Gastrocnemius medialis (tissue), 4 donors: ENCODE data around the gene SLC6A17. TPM values are rescaled to one million over a fixed set of nuclear protein-coding genes. Genes with fewer than 3 reads are reported as not detected.

Experiments used
- ATAC-seq, 2 donors: fragments of 150-250 bp; one replicate each; pipeline ENCODE4 v1.9.1; 2016
- DNase-seq, 2 donors: peaks; one replicate each; pipeline ENCODE4 v3.0.0-alpha.2; 2019
- H3K27ac ChIP-seq, 4 donors: fragments of 200-600 bp; sonication (generic); 1 replicate in 1 of 4; 2 replicates in 3 of 4; pipeline ENCODE4 v1.5.1; 2016 to 2018; ENCODE audit warnings: mild to moderate bottlenecking in 2 of 4, moderate library complexity in 1 of 4
- H3K27me3 ChIP-seq, 3 donors: fragments of 200-600 bp; sonication (generic) in 2 of 3; 1 replicate in 1 of 3; 2 replicates in 2 of 3; pipeline versions ENCODE4 v1.5.1 to v1.6.0; 2016 to 2019; ENCODE audit warnings: mild to moderate bottlenecking in 1 of 3, moderate library complexity in 1 of 3
- H3K36me3 ChIP-seq, 2 donors: fragments of 200-600 bp; sonication (generic) in 1 of 2; one replicate each; pipeline ENCODE4 v1.5.1; 2017 to 2018
- H3K4me1 ChIP-seq, 2 donors: fragments of 200-600 bp; sonication (generic) in 1 of 2; one replicate each; pipeline ENCODE4 v1.5.1; 2016 to 2017; ENCODE audit warnings: mild to moderate bottlenecking in 2 of 2
- H3K4me3 ChIP-seq, 4 donors: fragments of 200-600 bp; sonication (generic) in 3 of 4; 1 replicate in 1 of 4; 2 replicates in 3 of 4; pipeline ENCODE4 v1.5.1; 2016 to 2019; ENCODE audit warnings: mild to moderate bottlenecking in 2 of 4
- H3K9me3 ChIP-seq, 3 donors: fragments of 200-600 bp; sonication (generic) in 2 of 3; 1 replicate in 1 of 3; 2 replicates in 2 of 3; pipeline ENCODE4 v1.5.1; 2016 to 2019
- POLR2A ChIP-seq, 2 donors: fragments of 450-650 bp; IDR thresholded peaks; one replicate each; pipeline ENCODE4 v1.6.1; 2017; ENCODE audit warnings: antibody characterized with exemption in 2 of 2, mild to moderate bottlenecking in 2 of 2, moderate library complexity in 2 of 2
- in situ Hi-C, 4 donors: fragments of 200-750 bp; cut with MboI; loops; one replicate each; pipeline versions ENCODE4 v1.15.0 to v1.8.0; 2017; ENCODE audit warnings: low sequenced_read_pairs in 4 of 4
- intact Hi-C: fragments of 100-400 bp; cut with DNase I; formaldehyde crosslinking; loops from one replicate; pipeline ENCODE4 v1.15.1; 2023; ENCODE audit warnings: low total_unique reads
- total RNA-seq, 4 donors: library from RNA; depleted of rRNA; stranded (reverse); fragments of >200 nt; gene quantifications; one replicate each; pipeline versions ENCODE4 v1.1.0 to v1.2.3, GENCODE V29; 2016
- TF ChIP-seq, protein P1 (sequence below), 5 experiments: fragments of 450-650 bp in 3 of 5; fragments of 200-600 bp in 2 of 5; sonication (generic) in 2 of 5; IDR thresholded peaks in 4 of 5; conservative IDR thresholded peaks in 1 of 5; 1 replicate in 4 of 5; 2 replicates in 1 of 5; pipeline ENCODE4 v1.5.1; 2016 to 2019; ENCODE audit warnings: antibody characterized with exemption in 5 of 5, mild to moderate bottlenecking in 3 of 5, moderate library complexity in 3 of 5

SLC6A17 gene
- total RNA-seq, 4 donors from 2014 or later: 0.02 to 0.03 TPM; not detected in 2

DNA sequence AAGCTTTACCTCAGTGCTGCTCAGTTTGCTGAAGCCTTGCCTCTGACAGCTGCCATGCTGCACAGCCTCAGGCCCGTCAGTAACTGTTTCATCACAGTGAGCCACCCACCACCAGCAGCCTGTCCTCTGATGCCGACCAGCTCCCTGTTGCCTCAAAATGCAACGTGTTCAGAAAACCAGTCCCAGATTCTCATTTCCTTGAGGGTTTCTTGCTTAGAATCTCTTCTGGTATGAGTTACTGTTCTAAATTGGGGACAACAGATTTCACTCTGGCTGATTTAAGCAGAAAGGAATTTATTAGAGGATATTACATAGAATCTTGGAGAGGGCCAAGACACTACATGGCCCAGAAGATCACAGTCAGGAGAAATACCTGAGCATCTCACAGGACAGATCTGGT, 27.1 kb upstream of the SLC6A17 start:
- peaks cover 0 to 2% (median 0%) of the 10 kb centered on the region in 3 donors for H3K27me3 ChIP-seq
- no peak overlapping the region for H3K4me3 ChIP-seq
- no peak for ATAC-seq
- TF ChIP-seq, protein P1, sequence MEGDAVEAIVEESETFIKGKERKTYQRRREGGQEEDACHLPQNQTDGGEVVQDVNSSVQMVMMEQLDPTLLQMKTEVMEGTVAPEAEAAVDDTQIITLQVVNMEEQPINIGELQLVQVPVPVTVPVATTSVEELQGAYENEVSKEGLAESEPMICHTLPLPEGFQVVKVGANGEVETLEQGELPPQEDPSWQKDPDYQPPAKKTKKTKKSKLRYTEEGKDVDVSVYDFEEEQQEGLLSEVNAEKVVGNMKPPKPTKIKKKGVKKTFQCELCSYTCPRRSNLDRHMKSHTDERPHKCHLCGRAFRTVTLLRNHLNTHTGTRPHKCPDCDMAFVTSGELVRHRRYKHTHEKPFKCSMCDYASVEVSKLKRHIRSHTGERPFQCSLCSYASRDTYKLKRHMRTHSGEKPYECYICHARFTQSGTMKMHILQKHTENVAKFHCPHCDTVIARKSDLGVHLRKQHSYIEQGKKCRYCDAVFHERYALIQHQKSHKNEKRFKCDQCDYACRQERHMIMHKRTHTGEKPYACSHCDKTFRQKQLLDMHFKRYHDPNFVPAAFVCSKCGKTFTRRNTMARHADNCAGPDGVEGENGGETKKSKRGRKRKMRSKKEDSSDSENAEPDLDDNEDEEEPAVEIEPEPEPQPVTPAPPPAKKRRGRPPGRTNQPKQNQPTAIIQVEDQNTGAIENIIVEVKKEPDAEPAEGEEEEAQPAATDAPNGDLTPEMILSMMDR (IDR thresholded peaks at IDR 0.05 in 4 of 5, conservative IDR thresholded peaks at IDR 0.05 in 1 of 5): no peak
- TF ChIP-seq POLR2A (IDR thresholded peaks at IDR 0.05): no peak
- in situ Hi-C loops (no loop called here), intact Hi-C loops (loop anchor here (5.0 kb wide), 1 partner anchor 589 kb away; no protein-coding TSS in a partner anchor)
- H3K4me1 ChIP-seq: no peaks in the 10 kb centered on the region
- H3K27ac ChIP-seq: no peak overlapping the region
- no peaks in the 10 kb centered on the region for H3K9me3 ChIP-seq
- no peak for DNase-seq
- no peaks in the 10 kb centered on the region for H3K36me3 ChIP-seq

DNA sequence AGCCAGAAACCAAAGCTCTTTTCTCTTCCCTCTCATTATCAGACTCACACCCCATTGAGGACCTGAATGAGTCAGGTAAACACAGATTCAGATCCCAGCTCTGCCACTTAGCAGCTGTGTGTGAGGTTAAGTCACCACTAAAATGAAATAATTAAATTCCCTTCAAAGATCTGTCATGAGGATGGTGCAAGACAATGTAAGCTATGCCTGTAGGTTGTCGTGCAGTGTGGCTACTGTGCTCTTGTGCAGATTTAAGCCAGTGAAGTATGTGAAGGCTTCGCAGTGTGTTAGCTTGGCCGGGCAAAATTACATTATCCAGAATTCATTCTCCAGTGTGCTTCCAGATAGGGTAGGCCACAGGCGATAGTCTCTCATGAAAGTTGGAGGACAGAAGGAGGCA, 24.5 kb upstream of the SLC6A17 start:
- TF ChIP-seq, protein P1 (IDR thresholded peaks at IDR 0.05 in 4 of 5, conservative IDR thresholded peaks at IDR 0.05 in 1 of 5): no peak
- TF ChIP-seq POLR2A (IDR thresholded peaks at IDR 0.05): no peak
- Histone ChIP-seq H3K27me3 (peaks cover 10 to 15% (median 11%) of the 10 kb centered on the region in 3 donors), H3K4me3 (no peak overlapping the region), H3K36me3 (no peaks in the 10 kb centered on the region), H3K27ac (no peak overlapping the region), H3K4me1 (no peaks in the 10 kb centered on the region), H3K9me3 (no peaks in the 10 kb centered on the region)
- no peak for ATAC-seq
- no peak for DNase-seq
- intact Hi-C loops: no loop called here
- in situ Hi-C loops: no loop called here

DNA sequence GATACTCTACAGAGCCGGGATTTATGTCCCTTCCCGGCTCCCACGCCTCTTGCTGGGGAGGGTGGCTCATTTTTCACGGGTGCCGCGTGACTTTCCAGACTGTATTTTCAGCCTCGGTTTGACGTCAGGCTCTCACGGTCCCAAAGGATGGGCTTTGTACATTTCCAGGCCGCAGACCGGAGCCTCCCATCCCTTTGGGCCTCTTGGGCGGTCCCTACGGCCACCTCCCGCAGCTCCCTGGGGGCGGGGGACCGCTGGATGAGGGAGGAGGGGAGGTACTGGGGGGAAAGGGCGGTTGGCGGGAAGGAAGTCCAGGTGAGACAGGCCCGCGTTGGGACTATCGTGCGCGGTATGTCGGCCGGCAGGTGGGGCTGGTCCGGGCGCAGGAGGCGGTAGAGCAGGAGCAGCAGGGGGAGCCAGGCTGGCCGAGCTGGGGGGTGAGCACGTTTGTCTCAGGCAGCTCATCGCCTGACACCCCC, 20.1 kb upstream of the SLC6A17 start:
- no peak for TF ChIP-seq POLR2A (IDR thresholded peaks at IDR 0.05)
- TF ChIP-seq, protein P1 (IDR thresholded peaks at IDR 0.05 in 4 of 5, conservative IDR thresholded peaks at IDR 0.05 in 1 of 5): no peak
- Histone ChIP-seq H3K9me3 (no peaks in the 10 kb centered on the region), H3K27me3 (peaks cover 9 to 19% (median 13%) of the 10 kb centered on the region in 3 donors), H3K4me3 (no peak overlapping the region), H3K27ac (peak overlapping the region in 1 of 4 donors; percentile 10), H3K4me1 (no peaks in the 10 kb centered on the region), H3K36me3 (no peaks in the 10 kb centered on the region)
- intact Hi-C loops (no loop called here), in situ Hi-C loops (no loop called here)
- DNase-seq (no peak), ATAC-seq (peak; percentile 27 to 39)

DNA sequence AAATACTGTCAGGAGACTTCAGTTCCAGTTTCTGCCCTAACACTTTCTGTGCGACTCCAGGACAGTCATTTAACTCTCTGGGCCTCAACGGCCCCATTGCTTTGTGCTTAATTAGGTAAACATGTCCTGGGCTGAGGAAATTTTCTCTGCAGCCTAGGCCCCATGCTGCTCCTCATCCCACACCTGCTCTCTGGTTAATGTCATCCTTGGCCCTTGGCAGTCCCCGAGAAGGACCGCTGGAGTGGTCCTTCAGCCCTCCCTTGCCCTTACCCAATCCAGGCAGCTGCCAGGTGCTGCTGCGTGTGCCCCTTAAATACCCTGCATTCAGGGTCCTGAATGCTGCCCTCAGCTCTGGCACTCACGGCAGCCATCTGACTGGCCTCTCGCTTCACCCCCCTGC, 19.3 kb upstream of the SLC6A17 start:
- no peak overlapping the region for H3K27ac ChIP-seq
- H3K4me3 ChIP-seq: no peak overlapping the region
- H3K36me3 ChIP-seq: no peaks in the 10 kb centered on the region
- no peak for ATAC-seq
- H3K4me1 ChIP-seq: no peaks in the 10 kb centered on the region
- TF ChIP-seq, protein P1 (IDR thresholded peaks at IDR 0.05 in 4 of 5, conservative IDR thresholded peaks at IDR 0.05 in 1 of 5): no peak
- TF ChIP-seq POLR2A (IDR thresholded peaks at IDR 0.05): no peak
- intact Hi-C loops (no loop called here), in situ Hi-C loops (no loop called here)
- no peak for DNase-seq
- H3K9me3 ChIP-seq: no peaks in the 10 kb centered on the region
- H3K27me3 ChIP-seq: peaks cover 9 to 19% (median 13%) of the 10 kb centered on the region in 3 donors

DNA sequence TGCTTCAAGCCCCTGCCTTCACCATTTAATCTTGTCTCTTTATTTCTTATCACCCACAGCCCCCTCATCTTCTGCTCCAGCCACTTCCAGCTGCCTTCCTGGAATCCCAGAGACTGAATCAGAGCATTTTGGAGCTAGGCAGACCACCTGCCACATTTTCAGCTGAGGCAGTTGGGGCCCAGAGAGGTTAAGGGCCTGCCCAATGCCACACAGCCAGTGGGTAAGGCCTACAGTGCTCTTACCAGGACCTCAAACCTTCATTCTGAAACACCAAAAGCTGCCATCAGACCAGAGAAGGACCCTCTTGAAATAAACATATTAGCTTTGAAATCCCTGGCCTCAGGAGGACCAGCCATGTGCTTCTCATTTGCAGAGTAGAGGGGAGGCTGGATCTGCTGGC, 17.6 kb upstream of the SLC6A17 start:
- no peak for DNase-seq
- Histone ChIP-seq H3K36me3 (no peaks in the 10 kb centered on the region), H3K9me3 (no peaks in the 10 kb centered on the region), H3K27ac (no peak overlapping the region), H3K4me1 (no peaks in the 10 kb centered on the region), H3K27me3 (peaks cover 13 to 19% (median 16%) of the 10 kb centered on the region in 3 donors), H3K4me3 (no peak overlapping the region)
- TF ChIP-seq, protein P1 (IDR thresholded peaks at IDR 0.05 in 4 of 5, conservative IDR thresholded peaks at IDR 0.05 in 1 of 5): no peak
- no peak for TF ChIP-seq POLR2A (IDR thresholded peaks at IDR 0.05)
- in situ Hi-C loops: no loop called here
- no peak for ATAC-seq
- intact Hi-C loops: no loop called here
